RKO (cell line): ENCODE data around the gene MYO3B.
A peak's percentile ranks its signal among the peaks of the same experiment; 100 is the strongest.
"Not testable (repeated sequence)": the region's sequence is repeated elsewhere in the genome, so short reads cannot be mapped to it uniquely, and the experiment has no call there.

Experiments used
- DNase-seq: peaks from one replicate; pipeline ENCODE4 v3.0.0-alpha.2; 2016; ENCODE audit warnings: low spot score

Gene MYO3B

GRCh38 chr2:170341684-170342623 lies 164.0 kb downstream of the MYO3B start:
- DNase-seq: no peak

- peak; percentile 8 for DNase-seq
Observed at GRCh38 chr2:170344663-170345346, 166.9 kb downstream of the MYO3B start.

- no peak for DNase-seq
Observed at GRCh38 chr2:170345607-170346006, 167.7 kb downstream of the MYO3B start.

- DNase-seq: not testable (repeated sequence)
Observed at GRCh38 chr2:170349269-170349668, 171.3 kb downstream of the MYO3B start.

- DNase-seq: no peak
Observed at GRCh38 chr2:170350929-170351826, 173.2 kb downstream of the MYO3B start.

GRCh38 chr2:170353723-170354122 lies 175.8 kb downstream of the MYO3B start:
- no peak for DNase-seq

GRCh38 chr2:170354388-170354787 lies 176.4 kb downstream of the MYO3B start:
- no peak for DNase-seq

- no peak for DNase-seq
Observed at GRCh38 chr2:170354855-170355780, 177.2 kb downstream of the MYO3B start.

- DNase-seq: no peak
Observed at GRCh38 chr2:170359466-170359865, 181.5 kb downstream of the MYO3B start.

GRCh38 chr2:170360546-170361089 lies 182.7 kb downstream of the MYO3B start:
- no peak for DNase-seq

- DNase-seq: peak; percentile 64
Observed at GRCh38 chr2:170361090-170361936, 183.4 kb downstream of the MYO3B start.

- no peak for DNase-seq
Observed at GRCh38 chr2:170362313-170362870, 184.4 kb downstream of the MYO3B start.

GRCh38 chr2:170362871-170363631 lies 185.1 kb downstream of the MYO3B start:
- no peak for DNase-seq

GRCh38 chr2:170365003-170365402 lies 187.1 kb downstream of the MYO3B start:
- DNase-seq: no peak

GRCh38 chr2:170365686-170366085 lies 187.7 kb downstream of the MYO3B start:
- DNase-seq: no peak

GRCh38 chr2:170368370-170368769 lies 190.4 kb downstream of the MYO3B start:
- DNase-seq: no peak

GRCh38 chr2:170369228-170369627 lies 191.3 kb downstream of the MYO3B start:
- no peak for DNase-seq

GRCh38 chr2:170369894-170370293 lies 191.9 kb downstream of the MYO3B start:
- peak; percentile 47 for DNase-seq
